NT2/D1 (cell line): ENCODE data around the gene PHIP.
"Not testable (repeated sequence)": the region's sequence is repeated elsewhere in the genome, so short reads cannot be mapped to it uniquely, and the experiment has no call there.

Experiments
- SUZ12 ChIP-seq: IDR thresholded peaks from 2 replicates; pipeline ENCODE4 v1.6.1; 2011; ENCODE audit not compliant: insufficient read length, insufficient read depth; ENCODE audit errors: extremely low read depth
- YY1 ChIP-seq: IDR thresholded peaks from 2 replicates; pipeline ENCODE4 v1.6.1; 2011; ENCODE audit not compliant: insufficient read length, insufficient read depth
- ZNF274 ChIP-seq: IDR thresholded peaks from 2 replicates; pipeline ENCODE4 v1.6.1; 2011; ENCODE audit warnings: mild to moderate bottlenecking, low read depth, low read length

DNA sequence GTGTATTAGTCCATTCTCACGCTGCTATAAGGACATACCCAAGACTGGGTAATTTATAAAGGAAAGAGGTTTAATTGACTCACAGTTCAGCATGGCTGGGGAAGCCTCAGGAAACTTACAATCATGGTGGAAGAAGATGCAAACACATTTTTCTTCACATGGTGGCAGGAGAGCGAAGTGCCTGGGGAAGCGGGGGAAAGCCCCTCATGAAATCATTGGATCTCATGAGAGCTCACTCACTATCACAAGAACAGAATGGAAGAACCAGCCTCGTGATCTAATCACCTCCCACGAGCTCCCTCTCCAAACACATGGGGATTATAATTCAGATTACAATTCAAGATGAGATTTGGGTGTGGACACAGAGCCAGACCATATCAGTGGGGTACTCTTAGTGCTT lies 13.7 kb upstream of the PHIP start:
- TF ChIP-seq ZNF274, YY1, SUZ12: not testable (repeated sequence)
